IPS DF 19.7 (cell line): Measurements from ENCODE around the gene PRKAG2.

Source experiments
- DNase-seq: peaks from one replicate; pipeline ENCODE4 v3.0.0-alpha.2; 2013; ENCODE audit warnings: low read depth, low spot score

PRKAG2 gene

GRCh38 chr7:151866028-151866427 lies 10.9 kb downstream of the PRKAG2 start:
- no peak for DNase-seq

- no peak for DNase-seq
Observed at GRCh38 chr7:151865070-151865670, 11.7 kb downstream of the PRKAG2 start.

GRCh38 chr7:151864561-151864960 lies 12.4 kb downstream of the PRKAG2 start:
- DNase-seq, result no peak

- no peak for DNase-seq
Observed at GRCh38 chr7:151864081-151864480, 12.8 kb downstream of the PRKAG2 start.

- DNase-seq, result no peak
Observed at GRCh38 chr7:151863386-151864079, 13.4 kb downstream of the PRKAG2 start.

- no peak for DNase-seq
Observed at GRCh38 chr7:151862606-151863381, 14.1 kb downstream of the PRKAG2 start.

- no peak for DNase-seq
Observed at GRCh38 chr7:151861881-151862280, 15.0 kb downstream of the PRKAG2 start.

- DNase-seq, result no peak
Observed at GRCh38 chr7:151860771-151861170, 16.1 kb downstream of the PRKAG2 start.

- DNase-seq, result no peak
Observed at GRCh38 chr7:151859948-151860685, 16.8 kb downstream of the PRKAG2 start.

GRCh38 chr7:151859111-151859947 lies 17.6 kb downstream of the PRKAG2 start:
- no peak for DNase-seq

- no peak for DNase-seq
Observed at GRCh38 chr7:151858456-151858855, 18.5 kb downstream of the PRKAG2 start.

GRCh38 chr7:151857866-151858450 lies 19.0 kb downstream of the PRKAG2 start:
- no peak for DNase-seq

GRCh38 chr7:151857412-151857811 lies 19.5 kb downstream of the PRKAG2 start:
- no peak for DNase-seq

GRCh38 chr7:151856516-151856915 lies 20.4 kb downstream of the PRKAG2 start:
- DNase-seq, result no peak

GRCh38 chr7:151856098-151856497 lies 20.8 kb downstream of the PRKAG2 start:
- DNase-seq, result no peak

GRCh38 chr7:151854720-151855071 lies 22.2 kb downstream of the PRKAG2 start:
- DNase-seq, result no peak

GRCh38 chr7:151853896-151854719 lies 22.8 kb downstream of the PRKAG2 start:
- DNase-seq, result no peak

GRCh38 chr7:151852486-151853396 lies 24.2 kb downstream of the PRKAG2 start:
- DNase-seq, result no peak

GRCh38 chr7:151851782-151852181 lies 25.1 kb downstream of the PRKAG2 start:
- no peak for DNase-seq
